H9 (cell line): ENCODE data around the gene ETV7. TPM values are rescaled to one million over a fixed set of nuclear protein-coding genes. Genes with fewer than 3 reads are reported as not detected.
"Not testable (repeated sequence)": the region's sequence is repeated elsewhere in the genome, so short reads cannot be mapped to it uniquely, and the experiment has no call there.

Experiments used
- DNase-seq: peaks from one replicate; pipeline ENCODE4 v3.0.0-alpha.2; 2017
- H2AFZ ChIP-seq: one replicate; pipeline ENCODE4 v1.6.1; 2013; ENCODE audit warnings: mild to moderate bottlenecking, low read length, control low read depth, moderate library complexity
- H2AK5ac ChIP-seq: 2 replicates; pipeline ENCODE4 v1.6.1; 2013; ENCODE audit warnings: low read length, control low read depth, mixed read lengths; ENCODE audit not compliant: insufficient read length
- H2BK120ac ChIP-seq: one replicate; pipeline ENCODE4 v1.6.1; 2013; ENCODE audit warnings: low read depth, mild to moderate bottlenecking, low read length, control low read depth, inconsistent platforms; ENCODE audit not compliant: poor library complexity, severe bottlenecking
- H2BK12ac ChIP-seq: 2 replicates; pipeline ENCODE4 v1.6.1; 2013; ENCODE audit warnings: low read length, control low read depth, mixed read lengths, low read depth; ENCODE audit not compliant: insufficient read length
- H2BK15ac ChIP-seq: 2 replicates; pipeline ENCODE4 v1.6.1; 2013; ENCODE audit warnings: low read depth, low read length, control low read depth
- H2BK20ac ChIP-seq: one replicate; pipeline ENCODE4 v1.6.1; 2013; ENCODE audit warnings: low read depth, mild to moderate bottlenecking, low read length, control low read depth, inconsistent platforms; ENCODE audit not compliant: poor library complexity, severe bottlenecking
- H2BK5ac ChIP-seq: 2 replicates; pipeline ENCODE4 v1.6.1; 2013; ENCODE audit warnings: low read length, control low read depth, mixed read lengths; ENCODE audit not compliant: insufficient read length
- H3K14ac ChIP-seq: 2 replicates; pipeline ENCODE4 v1.6.1; 2013; ENCODE audit warnings: low read length, control low read depth; ENCODE audit not compliant: insufficient read depth
- H3K18ac ChIP-seq: 2 replicates; pipeline ENCODE4 v1.6.1; 2013; ENCODE audit warnings: low read depth, mild to moderate bottlenecking, mixed read lengths, low read length, control low read depth; ENCODE audit not compliant: insufficient read length
- H3K23ac ChIP-seq: 2 replicates; pipeline ENCODE4 v1.6.1; 2013; ENCODE audit warnings: low read length, control low read depth, mixed read lengths, low read depth; ENCODE audit not compliant: insufficient read length
- H3K23me2 ChIP-seq: 2 replicates; pipeline ENCODE4 v1.6.1; 2013; ENCODE audit warnings: low read depth, mild to moderate bottlenecking, mixed read lengths, low read length, control low read depth; ENCODE audit not compliant: insufficient read length, poor library complexity, severe bottlenecking
- H3K27ac ChIP-seq: 2 replicates; pipeline ENCODE4 v1.5.1; 2013; ENCODE audit warnings: low read length, control low read depth, mixed read lengths, low read depth; ENCODE audit not compliant: insufficient read length
- H3K27me3 ChIP-seq: 2 replicates; pipeline ENCODE4 v1.6.1; 2013; ENCODE audit warnings: low read length, control low read depth, inconsistent platforms; ENCODE audit not compliant: insufficient read depth
- H3K4ac ChIP-seq: 2 replicates; pipeline ENCODE4 v1.6.1; 2013; ENCODE audit warnings: low read depth, mild to moderate bottlenecking, control low read depth, inconsistent platforms, low read length, moderate library complexity
- H3K4me1 ChIP-seq: 2 replicates; pipeline ENCODE4 v1.6.1; 2013; ENCODE audit warnings: low read length, control low read depth, inconsistent platforms; ENCODE audit not compliant: insufficient read depth
- H3K4me2 ChIP-seq: 2 replicates; pipeline ENCODE4 v1.6.1; 2013; ENCODE audit warnings: low read length, control low read depth, mixed read lengths; ENCODE audit not compliant: insufficient read length, insufficient read depth
- H3K56ac ChIP-seq: 2 replicates; pipeline ENCODE4 v1.6.1; 2013; ENCODE audit warnings: low read depth, mild to moderate bottlenecking, mixed read lengths, low read length, control low read depth; ENCODE audit not compliant: insufficient read length
- H3K79me1 ChIP-seq: 2 replicates; pipeline ENCODE4 v1.6.1; 2013; ENCODE audit warnings: low read depth, mild to moderate bottlenecking, moderate library complexity, low read length, control low read depth, inconsistent platforms; ENCODE audit not compliant: insufficient read depth, poor library complexity, severe bottlenecking
- H3K79me2 ChIP-seq: 2 replicates; pipeline ENCODE4 v1.6.1; 2013; ENCODE audit warnings: low read length, control low read depth, inconsistent platforms; ENCODE audit not compliant: insufficient read depth
- H3K9ac ChIP-seq: 2 replicates; pipeline ENCODE4 v1.6.1; 2013; ENCODE audit warnings: low read length, control low read depth, mixed read lengths; ENCODE audit not compliant: insufficient read length; ENCODE audit errors: extremely low read depth
- H3K9me3 ChIP-seq: one replicate; pipeline ENCODE4 v1.6.1; 2013; ENCODE audit warnings: low read depth, low read length, inconsistent platforms; ENCODE audit not compliant: control insufficient read depth
- H3T11ph ChIP-seq: one replicate; pipeline ENCODE4 v1.6.1; 2013; ENCODE audit warnings: mild to moderate bottlenecking, low read length, control low read depth, inconsistent platforms
- H4K20me1 ChIP-seq: one replicate; pipeline ENCODE4 v1.6.1; 2013; ENCODE audit not compliant: control insufficient read depth, insufficient read length, insufficient read depth
- H4K5ac ChIP-seq: 2 replicates; pipeline ENCODE4 v1.6.1; 2013; ENCODE audit warnings: low read depth, mild to moderate bottlenecking, mixed read lengths, low read length, control low read depth; ENCODE audit not compliant: insufficient read length
- H4K8ac ChIP-seq: replicated peaks from 2 replicates; pipeline ENCODE4 v1.6.1; 2013; ENCODE audit warnings: low read length, control low read depth, mixed read lengths, low read depth; ENCODE audit not compliant: insufficient read length
- H4K91ac ChIP-seq: 2 replicates; pipeline ENCODE4 v1.6.1; 2013; ENCODE audit warnings: low read depth, mild to moderate bottlenecking, moderate library complexity, mixed read lengths, low read length, control low read depth; ENCODE audit not compliant: insufficient read length
- H3K27ac Mint-ChIP-seq, 3 experiments: 2 replicates in 2 of 3; 3 replicates in 1 of 3; pipeline ENCODE4 v1.8.0; 2020 to 2021; ENCODE audit warnings: mixed read lengths in 3 of 3, mild to moderate bottlenecking in 1 of 3, moderate library complexity in 1 of 3
- H3K27me3 Mint-ChIP-seq: 2 replicates; pipeline ENCODE4 v1.8.0; 2021; ENCODE audit warnings: low read depth, mild to moderate bottlenecking, moderate library complexity, mixed read lengths
- H3K36me3 Mint-ChIP-seq, 3 experiments: 2 replicates in 2 of 3; 3 replicates in 1 of 3; pipeline ENCODE4 v1.8.0; 2020 to 2021; ENCODE audit warnings: low read depth in 3 of 3, mixed read lengths in 3 of 3; ENCODE audit not compliant: insufficient read depth in 1 of 3
- H3K4me1 Mint-ChIP-seq, 2 experiments: 2 replicates each; pipeline ENCODE4 v1.8.0; 2020; ENCODE audit warnings: mixed read lengths in 2 of 2
- H3K4me3 Mint-ChIP-seq, 2 experiments: 2 replicates in 1 of 2; 3 replicates in 1 of 2; pipeline ENCODE4 v1.8.0; 2020 to 2021; ENCODE audit warnings: mild to moderate bottlenecking in 2 of 2, mixed read lengths in 2 of 2, moderate library complexity in 1 of 2
- H3K9me3 Mint-ChIP-seq, 2 experiments: 2 replicates in 1 of 2; 3 replicates in 1 of 2; pipeline ENCODE4 v1.8.0; 2020; ENCODE audit warnings: mild to moderate bottlenecking in 2 of 2, mixed read lengths in 2 of 2, moderate library complexity in 1 of 2
- WGBS: extraction: QIAGEN DNeasy Blood & Tissue Kit; methylation state at CpG from one replicate; pipeline ENCODE4 v1.1.7; 2013; ENCODE audit warnings: missing lambda C conversion rate, low lambda C conversion rate, mixed read lengths; ENCODE audit not compliant: insufficient read length; ENCODE audit errors: extremely low coverage; 5-methylcytosine and 5-hydroxymethylcytosine counted together
- total RNA-seq: library from RNA; stranded (reverse); gene quantifications from 2 replicates; pipeline ENCODE4 v1.2.1, GENCODE V29; 2021
- TF ChIP-seq, protein P1 (sequence below): fragments of 200-600 bp; sonication (generic); conservative IDR thresholded peaks from 3 replicates; pipeline ENCODE4 v1.8.0; 2021; ENCODE audit warnings: antibody characterized with exemption, mild to moderate bottlenecking

The ETV7 gene
- total RNA-seq, 1 experiment from 2014 or later: 0.92 TPM

- Histone ChIP-seq H2BK5ac (no peak overlapping the region), H3K4me2 (no peak overlapping the region), H3K14ac (no peak overlapping the region), H3K9me3 (no peaks in the 10 kb centered on the region), H4K5ac (no peak overlapping the region), H3T11ph (no peak overlapping the region), H2BK20ac (no peak overlapping the region), H4K91ac (no peak overlapping the region), H3K79me1 (no peaks in the 10 kb centered on the region), H3K18ac (no peak overlapping the region), H2AFZ (no peak overlapping the region), H3K56ac (no peak overlapping the region), H3K79me2 (no peaks in the 10 kb centered on the region), H3K9ac (no peak overlapping the region), H2AK5ac (no peak overlapping the region), H2BK120ac (no peak overlapping the region), H3K4me1 (no peaks in the 10 kb centered on the region), H3K23me2 (peaks cover 4% of the 10 kb centered on the region), H4K20me1 (no peaks in the 10 kb centered on the region), H4K8ac (no peak overlapping the region), H3K4ac (no peak overlapping the region), H3K27ac (no peak overlapping the region), H2BK12ac (no peak overlapping the region), H3K23ac (no peak overlapping the region), H2BK15ac (no peak overlapping the region), H3K27me3 (no peaks in the 10 kb centered on the region)
- no peaks in the 10 kb centered on the region; a peak in 1 of 5 replicates for H3K9me3 Mint-ChIP-seq
- H3K27ac Mint-ChIP-seq: no peak overlapping the region
- TF ChIP-seq, protein P1, sequence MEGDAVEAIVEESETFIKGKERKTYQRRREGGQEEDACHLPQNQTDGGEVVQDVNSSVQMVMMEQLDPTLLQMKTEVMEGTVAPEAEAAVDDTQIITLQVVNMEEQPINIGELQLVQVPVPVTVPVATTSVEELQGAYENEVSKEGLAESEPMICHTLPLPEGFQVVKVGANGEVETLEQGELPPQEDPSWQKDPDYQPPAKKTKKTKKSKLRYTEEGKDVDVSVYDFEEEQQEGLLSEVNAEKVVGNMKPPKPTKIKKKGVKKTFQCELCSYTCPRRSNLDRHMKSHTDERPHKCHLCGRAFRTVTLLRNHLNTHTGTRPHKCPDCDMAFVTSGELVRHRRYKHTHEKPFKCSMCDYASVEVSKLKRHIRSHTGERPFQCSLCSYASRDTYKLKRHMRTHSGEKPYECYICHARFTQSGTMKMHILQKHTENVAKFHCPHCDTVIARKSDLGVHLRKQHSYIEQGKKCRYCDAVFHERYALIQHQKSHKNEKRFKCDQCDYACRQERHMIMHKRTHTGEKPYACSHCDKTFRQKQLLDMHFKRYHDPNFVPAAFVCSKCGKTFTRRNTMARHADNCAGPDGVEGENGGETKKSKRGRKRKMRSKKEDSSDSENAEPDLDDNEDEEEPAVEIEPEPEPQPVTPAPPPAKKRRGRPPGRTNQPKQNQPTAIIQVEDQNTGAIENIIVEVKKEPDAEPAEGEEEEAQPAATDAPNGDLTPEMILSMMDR: no peak
- H3K4me1 Mint-ChIP-seq: peaks cover 12 to 15% of the 10 kb centered on the region in 2 experiments
- H3K27me3 Mint-ChIP-seq: peaks cover 37% of the 10 kb centered on the region
- H3K36me3 Mint-ChIP-seq: no peaks in the 10 kb centered on the region
- no CpG with 5 or more reads among the region's 12 CpGs for WGBS
- DNase-seq: no peak
- H3K4me3 Mint-ChIP-seq: no peak overlapping the region
Observed at GRCh38 chr6:36339146-36339545, 48.3 kb downstream of the ETV7 start.

DNA sequence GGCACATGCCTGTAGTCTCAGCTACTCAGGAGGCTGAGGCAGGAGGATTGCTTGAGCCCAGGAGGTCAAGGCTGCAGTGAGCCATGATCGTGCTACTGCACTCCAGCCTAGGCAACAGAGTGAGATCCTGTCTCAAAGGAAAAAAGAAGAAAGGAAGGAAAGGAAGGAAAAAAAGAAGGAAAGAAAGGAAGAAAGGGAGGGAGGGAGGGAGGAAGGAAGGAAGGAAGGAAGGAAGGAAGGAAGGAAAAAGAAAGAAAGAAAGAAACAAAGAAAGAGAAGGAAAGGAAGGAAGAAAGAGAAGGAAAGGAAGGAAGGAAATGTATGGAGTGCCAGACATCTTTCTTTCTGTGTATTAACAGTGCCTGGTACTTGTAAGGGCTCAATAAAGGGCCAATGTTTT is 49.2 kb downstream of the ETV7 start:
- peaks cover 15 to 21% of the 10 kb centered on the region in 2 experiments for H3K4me1 Mint-ChIP-seq
- H4K5ac ChIP-seq: not testable (repeated sequence)

More for the DNA sequence above, 49.2 kb downstream of the ETV7 start:
- H3K23me2 ChIP-seq, H3K18ac ChIP-seq, H3K4me1 ChIP-seq, H3K4me2 ChIP-seq, H3K79me2 ChIP-seq, H2AK5ac ChIP-seq, H3K14ac ChIP-seq, H3K4ac ChIP-seq, H3K9me3 ChIP-seq, H4K20me1 ChIP-seq, H3K23ac ChIP-seq, H2BK120ac ChIP-seq, H2BK5ac ChIP-seq, H3K9ac ChIP-seq, H4K8ac ChIP-seq, H3K4me3 Mint-ChIP-seq, H3T11ph ChIP-seq, H2BK20ac ChIP-seq, H2BK12ac ChIP-seq, H2BK15ac ChIP-seq, H3K27ac ChIP-seq, H3K79me1 ChIP-seq, H4K91ac ChIP-seq, DNase-seq, H3K36me3 Mint-ChIP-seq, H3K27ac Mint-ChIP-seq, H2AFZ ChIP-seq, H3K9me3 Mint-ChIP-seq, H3K27me3 ChIP-seq, H3K56ac ChIP-seq: not testable (repeated sequence)
- peaks cover 41% of the 10 kb centered on the region for H3K27me3 Mint-ChIP-seq
- WGBS: no CpG with 5 or more reads among the region's 1 CpG
